NCI-H146 treated with DMSO at 0.1 percent for 48 hours (cell line): Measurements from ENCODE around the gene MIB2.

ENCODE experiments used
- DNase-seq: peaks from one replicate; lab custom pipeline; 2025; ENCODE audit not compliant: unreplicated experiment; lab: John Stamatoyannopoulos, UW

Gene MIB2

GRCh38 chr1:1677718-1678580 lies 62.6 kb downstream of the MIB2 start:
- no peak for DNase-seq

- no peak for DNase-seq
Observed at GRCh38 chr1:1678581-1679380, 63.5 kb downstream of the MIB2 start.
